GM21423 (cell line): ENCODE measurements around the gene TMEM218.
A peak's percentile ranks its signal among the peaks of the same experiment; 100 is the strongest.

Experiments used
- ATAC-seq: cut with Tn5 transposase; IDR thresholded peaks from one replicate; pipeline ENCODE4 v1.9.1; 2021; ENCODE audit warnings: mild to moderate bottlenecking, moderate library complexity; ENCODE audit not compliant: unreplicated experiment

TMEM218 gene

GRCh38 chr11:125111343-125112207, at the start of gene TMEM218:
TMEM218 (minus strand) TSS chr11:125111626; CDS start chr11:125102241, 9,385 bp downstream.
- ATAC-seq: peak; percentile 98

GRCh38 chr11:125157953-125158680, 46.7 kb upstream of the TMEM218 start:
- no peak for ATAC-seq

GRCh38 chr11:125157118-125157733, 45.8 kb upstream of the TMEM218 start:
- ATAC-seq: no peak

- no peak for ATAC-seq
Measured at GRCh38 chr11:125156346-125157117, 45.1 kb upstream of the TMEM218 start.

- no peak for ATAC-seq
Measured at GRCh38 chr11:125155767-125156166, 44.3 kb upstream of the TMEM218 start.

- no peak for ATAC-seq
Measured at GRCh38 chr11:125155100-125155444, 43.6 kb upstream of the TMEM218 start.

GRCh38 chr11:125154378-125155099, 43.1 kb upstream of the TMEM218 start:
- no peak for ATAC-seq

GRCh38 chr11:125153837-125154236, 42.4 kb upstream of the TMEM218 start:
- no peak for ATAC-seq

GRCh38 chr11:125148743-125149142, 37.3 kb upstream of the TMEM218 start:
- ATAC-seq: no peak

GRCh38 chr11:125148011-125148410, 36.6 kb upstream of the TMEM218 start:
- no peak for ATAC-seq

GRCh38 chr11:125147280-125147679, 35.9 kb upstream of the TMEM218 start:
- no peak for ATAC-seq

GRCh38 chr11:125146232-125146631, 34.8 kb upstream of the TMEM218 start:
- no peak for ATAC-seq

GRCh38 chr11:125141686-125142535, 30.5 kb upstream of the TMEM218 start:
- no peak for ATAC-seq

- ATAC-seq: no peak
Measured at GRCh38 chr11:125141178-125141577, 29.8 kb upstream of the TMEM218 start.

- ATAC-seq: no peak
Measured at GRCh38 chr11:125140233-125140632, 28.8 kb upstream of the TMEM218 start.

GRCh38 chr11:125139778-125140177, 28.4 kb upstream of the TMEM218 start:
- no peak for ATAC-seq

GRCh38 chr11:125138966-125139365, 27.5 kb upstream of the TMEM218 start:
- ATAC-seq: no peak

GRCh38 chr11:125136001-125136400, 24.6 kb upstream of the TMEM218 start:
- ATAC-seq: no peak

GRCh38 chr11:125132596-125132995, 21.2 kb upstream of the TMEM218 start:
- no peak for ATAC-seq
